NCI-H2029 treated with DMSO at 0.1 percent for 48 hours (cell line): Measurements from ENCODE around the gene USP10.
A peak's percentile ranks its signal among the peaks of the same experiment; 100 is the strongest.

ENCODE experiments used
- DNase-seq: peaks from one replicate; lab custom pipeline; 2025; lab: John Stamatoyannopoulos, UW

USP10 gene

GRCh38 chr16:84699712-84700445 lies at the start of gene USP10:
Gene USP10 (plus strand): TSS chr16:84700000. CDS start chr16:84700091, 91 bp downstream.
- peak; percentile 2 for DNase-seq

GRCh38 chr16:84650062-84650991 lies 49.5 kb upstream of the USP10 start:
- DNase-seq = no peak

- DNase-seq = no peak
These were observed 47.2 kb upstream of the USP10 start for GRCh38 chr16:84652566-84652965.

- no peak for DNase-seq
These were observed 45.6 kb upstream of the USP10 start for GRCh38 chr16:84654238-84654637.

- DNase-seq = no peak
These were observed 44.8 kb upstream of the USP10 start for GRCh38 chr16:84654998-84655397.

GRCh38 chr16:84656649-84657048 lies 43.2 kb upstream of the USP10 start:
- DNase-seq = no peak

- DNase-seq = no peak
These were observed 42.5 kb upstream of the USP10 start for GRCh38 chr16:84657229-84657837.

GRCh38 chr16:84658690-84659089 lies 41.1 kb upstream of the USP10 start:
- DNase-seq = no peak

GRCh38 chr16:84659656-84660300 lies 40.0 kb upstream of the USP10 start:
- no peak for DNase-seq

GRCh38 chr16:84660973-84661372 lies 38.8 kb upstream of the USP10 start:
- DNase-seq = no peak

GRCh38 chr16:84661418-84662060 lies 38.3 kb upstream of the USP10 start:
- DNase-seq = no peak

GRCh38 chr16:84662471-84662870 lies 37.3 kb upstream of the USP10 start:
- no peak for DNase-seq

GRCh38 chr16:84663433-84664101 lies 36.2 kb upstream of the USP10 start:
- no peak for DNase-seq

GRCh38 chr16:84665359-84665758 lies 34.4 kb upstream of the USP10 start:
- DNase-seq = no peak

- DNase-seq = no peak
These were observed 34.0 kb upstream of the USP10 start for GRCh38 chr16:84665843-84666242.

GRCh38 chr16:84667600-84668309 lies 32.0 kb upstream of the USP10 start:
- no peak for DNase-seq

- no peak for DNase-seq
These were observed 29.7 kb upstream of the USP10 start for GRCh38 chr16:84670063-84670462.

- peak; percentile 22 for DNase-seq
These were observed 27.3 kb upstream of the USP10 start for GRCh38 chr16:84672276-84673202.

- no peak for DNase-seq
These were observed 26.6 kb upstream of the USP10 start for GRCh38 chr16:84673203-84673535.
